Measurements from ENCODE around the gene ITSN2.

ITSN2 gene

GRCh38 chr2:24241528-24241927, 118.8 kb downstream of the ITSN2 start:
- no peak overlapping the region for H3K4me3 ChIP-seq (replicated peaks in 1 of 2; ENCODE audit: low read depth in 2 of 2, low read length in 2 of 2)
- TF ChIP-seq CTCF (IDR thresholded peaks at IDR 0.05; ENCODE audit: low read depth, low read length): no peak
- DNase-seq (ENCODE audit: low read depth in 2 of 2): no peak

DNA sequence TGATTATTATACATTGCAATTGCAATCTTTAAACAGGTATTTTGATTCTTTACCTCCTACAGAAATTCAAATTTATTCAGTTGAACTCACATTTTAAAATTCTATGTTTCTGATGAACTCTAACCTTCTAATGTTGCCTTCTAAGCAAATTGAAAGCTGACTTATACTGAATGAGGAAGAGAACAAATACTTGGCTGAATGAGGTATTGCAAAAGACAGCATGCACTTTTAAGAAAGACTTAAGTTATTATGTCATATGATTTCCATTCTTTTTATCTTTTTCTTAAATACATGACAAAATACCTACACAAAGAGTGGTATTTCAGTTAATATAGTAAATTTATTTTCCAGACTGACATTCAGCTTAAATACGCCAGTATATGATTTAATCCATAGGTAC, 120.8 kb downstream of the ITSN2 start:
- peak in 1 of 2 donors; percentile 40 for DNase-seq (ENCODE audit: low read depth in 2 of 2)
- no peak for TF ChIP-seq CTCF (IDR thresholded peaks at IDR 0.05; ENCODE audit: low read depth, low read length)
- H3K4me3 ChIP-seq (replicated peaks in 1 of 2; ENCODE audit: low read depth in 2 of 2, low read length in 2 of 2): no peak overlapping the region

- H3K4me3 ChIP-seq (replicated peaks in 1 of 2; ENCODE audit: low read depth in 2 of 2, low read length in 2 of 2): no peak overlapping the region
- no peak for DNase-seq (ENCODE audit: low read depth in 2 of 2)
- TF ChIP-seq CTCF (IDR thresholded peaks at IDR 0.05; ENCODE audit: low read depth, low read length): no peak
Observed at GRCh38 chr2:24238158-24238557, 122.2 kb downstream of the ITSN2 start.

- no peak for TF ChIP-seq CTCF (IDR thresholded peaks at IDR 0.05; ENCODE audit: low read depth, low read length)
- no peak overlapping the region for H3K4me3 ChIP-seq (replicated peaks in 1 of 2; ENCODE audit: low read depth in 2 of 2, low read length in 2 of 2)
- DNase-seq (ENCODE audit: low read depth in 2 of 2): no peak
Observed at GRCh38 chr2:24237313-24237712, 123.0 kb downstream of the ITSN2 start.

DNA sequence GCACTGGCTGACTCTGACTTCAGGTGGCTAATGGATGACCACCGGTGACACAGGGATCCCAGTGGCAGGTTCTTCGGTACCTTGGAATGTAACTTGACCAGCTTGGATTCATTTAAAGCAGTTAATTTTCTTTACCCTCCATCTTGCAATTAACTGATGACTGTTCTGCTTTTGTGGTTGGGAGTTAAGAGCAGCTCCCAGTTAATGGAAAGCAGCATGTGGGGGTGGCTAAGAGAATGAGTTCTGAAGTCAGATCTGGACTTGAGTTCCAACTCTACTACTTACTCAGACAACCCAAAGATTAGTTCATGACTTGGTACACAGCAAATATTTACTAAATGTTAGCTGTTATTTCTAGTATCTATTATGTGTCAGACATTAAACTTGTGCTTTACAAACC, 127.0 kb downstream of the ITSN2 start:
- no peak for DNase-seq (ENCODE audit: low read depth in 2 of 2)
- TF ChIP-seq CTCF (IDR thresholded peaks at IDR 0.05; ENCODE audit: low read depth, low read length): no peak
- no peak overlapping the region for H3K4me3 ChIP-seq (replicated peaks in 1 of 2; ENCODE audit: low read depth in 2 of 2, low read length in 2 of 2)

DNA sequence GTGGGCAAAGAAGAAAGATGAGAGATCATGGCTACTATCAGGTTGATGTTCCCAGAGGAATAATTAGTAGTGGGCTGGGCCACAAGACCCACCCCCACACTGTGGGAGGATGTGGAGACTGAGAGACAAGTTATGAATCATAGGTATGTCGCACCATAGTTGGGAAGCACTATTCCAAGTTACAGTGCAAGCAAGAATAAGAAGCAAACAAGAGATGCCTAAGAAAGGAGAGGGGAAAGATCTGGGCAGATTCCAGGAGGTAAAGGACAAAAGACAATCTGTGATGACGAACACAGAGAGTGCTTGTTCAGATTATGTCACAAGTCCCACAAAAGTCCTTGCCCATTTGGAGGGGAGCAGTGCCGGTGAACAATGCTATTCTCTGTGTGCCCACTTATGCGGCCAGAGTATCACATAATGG, 128.9 kb downstream of the ITSN2 start:
- no peak for TF ChIP-seq CTCF (IDR thresholded peaks at IDR 0.05; ENCODE audit: low read depth, low read length)
- no peak overlapping the region for H3K4me3 ChIP-seq (replicated peaks in 1 of 2; ENCODE audit: low read depth in 2 of 2, low read length in 2 of 2)
- peak in 1 of 2 donors; percentile 54 for DNase-seq (ENCODE audit: low read depth in 2 of 2)

GRCh38 chr2:24228470-24228869, 131.9 kb downstream of the ITSN2 start:
- TF ChIP-seq CTCF (IDR thresholded peaks at IDR 0.05; ENCODE audit: low read depth, low read length): peak; percentile 39
- H3K4me3 ChIP-seq (replicated peaks in 1 of 2; ENCODE audit: low read depth in 2 of 2, low read length in 2 of 2): no peak overlapping the region
- peak; percentile 31 to 53 for DNase-seq (ENCODE audit: low read depth in 2 of 2)
